Naive thymus-derived CD8-positive, alpha-beta T cell (primary cell): ENCODE results near the gene ZP3. TPM values are rescaled to one million over a fixed set of nuclear protein-coding genes. Genes with fewer than 3 reads are reported as not detected.
"Not testable (repeated sequence)": the region's sequence is repeated elsewhere in the genome, so short reads cannot be mapped to it uniquely, and the experiment has no call there.

Source experiments
- ATAC-seq, 2 donors: fragments of 150-1000 bp; cut with Tn5 transposase in 1 of 2; sonication (Bioruptor Pico), chemical (Tn5 transposase) in 1 of 2; 1 replicate in 1 of 2; 2 replicates in 1 of 2; pipeline ENCODE4 v1.10.0; 2021; ENCODE audit warnings: mild to moderate bottlenecking in 2 of 2, moderate library complexity in 2 of 2
- POLR2A ChIA-PET: fragments of 350-600 bp; sonication (Branson Sonifier 250); formaldehyde crosslinking; loops from one replicate; lab custom pipeline; 2021; ENCODE audit warnings: antibody characterized with exemption; lab: Charles Lee
- DNase-seq, 10 donors: peaks; one replicate each; pipeline versions ENCODE4 v3.0.0 to v3.0.0-alpha.2; 2020 to 2022
- H3K27ac Mint-ChIP-seq, 10 donors: one replicate each; pipeline ENCODE4 v1.8.0; 2020 to 2022; ENCODE audit warnings: mild to moderate bottlenecking in 10 of 10, mixed read lengths in 10 of 10, moderate library complexity in 4 of 10, inconsistent platforms in 1 of 10
- H3K27me3 Mint-ChIP-seq, 5 donors: one replicate each; pipeline ENCODE4 v1.8.0; 2021 to 2022; ENCODE audit warnings: mixed read lengths in 5 of 5
- H3K36me3 Mint-ChIP-seq, 3 donors: one replicate each; pipeline ENCODE4 v1.8.0; 2020 to 2022; ENCODE audit warnings: mixed read lengths in 3 of 3, mild to moderate bottlenecking in 2 of 3, inconsistent platforms in 1 of 3
- H3K4me1 Mint-ChIP-seq, 4 donors: one replicate each; pipeline ENCODE4 v1.8.0; 2021 to 2022; ENCODE audit warnings: mixed read lengths in 4 of 4
- H3K4me3 Mint-ChIP-seq, 10 donors: one replicate each; pipeline ENCODE4 v1.8.0; 2020 to 2022; ENCODE audit warnings: mild to moderate bottlenecking in 10 of 10, mixed read lengths in 10 of 10, moderate library complexity in 6 of 10, inconsistent platforms in 1 of 10
- H3K9me3 Mint-ChIP-seq, 9 donors: one replicate each; pipeline ENCODE4 v1.8.0; 2020 to 2022; ENCODE audit warnings: mixed read lengths in 9 of 9, mild to moderate bottlenecking in 3 of 9, inconsistent platforms in 1 of 9, moderate library complexity in 1 of 9
- polyA plus RNA-seq, 3 donors: library from polyadenylated mRNA; unstranded; fragments of 300-500 nt; fragmentation: Illumina TruSeq; gene quantifications; one replicate each; pipeline ENCODE4 v1.2.3, GENCODE V29; 2021
- total RNA-seq, 8 experiments: library from RNA in 2 of 8; stranded (reverse) in 2 of 8; gene quantifications; one replicate each; pipeline ENCODE4 v1.2.3 and lab custom pipeline; 2021 to 2026

ZP3 gene
- total and polyA plus RNA-seq, 5 experiments from 2014 or later = 2.3 to 12.4 (median 5.7) TPM

GRCh38 chr7:76462271-76462882 lies 37.6 kb downstream of the ZP3 start:
- ATAC-seq, H3K4me3 Mint-ChIP-seq, H3K36me3 Mint-ChIP-seq, DNase-seq, H3K27me3 Mint-ChIP-seq, POLR2A ChIA-PET, H3K27ac Mint-ChIP-seq, H3K9me3 Mint-ChIP-seq: not testable (repeated sequence)
- H3K4me1 Mint-ChIP-seq = peaks cover 4 to 14% (median 7%) of the 10 kb centered on the region in 4 donors

- Mint-ChIP-seq H3K4me1 (peaks cover 7 to 14% (median 11%) of the 10 kb centered on the region in 4 donors), H3K36me3 (peaks cover 0 to 12% (median 0%) of the 10 kb centered on the region in 3 donors)
- ATAC-seq, DNase-seq, H3K9me3 Mint-ChIP-seq, H3K27ac Mint-ChIP-seq, H3K27me3 Mint-ChIP-seq, POLR2A ChIA-PET, H3K4me3 Mint-ChIP-seq: not testable (repeated sequence)
Observed at GRCh38 chr7:76464959-76465358, 40.2 kb downstream of the ZP3 start.

GRCh38 chr7:76465950-76466349 lies 41.2 kb downstream of the ZP3 start:
- Mint-ChIP-seq H3K4me1 (peaks cover 7 to 14% (median 11%) of the 10 kb centered on the region in 4 donors), H3K36me3 (peaks cover 0 to 13% (median 0%) of the 10 kb centered on the region in 3 donors)
- H3K27ac Mint-ChIP-seq, DNase-seq, H3K9me3 Mint-ChIP-seq, POLR2A ChIA-PET, H3K4me3 Mint-ChIP-seq, H3K27me3 Mint-ChIP-seq, ATAC-seq: not testable (repeated sequence)

GRCh38 chr7:76467743-76468404 lies 43.1 kb downstream of the ZP3 start:
- ATAC-seq, H3K4me3 Mint-ChIP-seq, H3K27me3 Mint-ChIP-seq, H3K9me3 Mint-ChIP-seq, DNase-seq, POLR2A ChIA-PET: not testable (repeated sequence)
- peak overlapping the region in 1 of 10 donors; percentile 66 for H3K27ac Mint-ChIP-seq
- peaks cover 0 to 17% (median 0%) of the 10 kb centered on the region in 3 donors for H3K36me3 Mint-ChIP-seq
- H3K4me1 Mint-ChIP-seq = peaks cover 7 to 14% (median 11%) of the 10 kb centered on the region in 4 donors

GRCh38 chr7:76471556-76472221 lies 46.9 kb downstream of the ZP3 start:
- POLR2A ChIA-PET, ATAC-seq, H3K27ac Mint-ChIP-seq, H3K27me3 Mint-ChIP-seq, H3K4me1 Mint-ChIP-seq, DNase-seq, H3K9me3 Mint-ChIP-seq, H3K4me3 Mint-ChIP-seq: not testable (repeated sequence)
- H3K36me3 Mint-ChIP-seq = peaks cover 0 to 18% (median 0%) of the 10 kb centered on the region in 3 donors

GRCh38 chr7:76473097-76473496 lies 48.3 kb downstream of the ZP3 start:
- H3K9me3 Mint-ChIP-seq, H3K4me3 Mint-ChIP-seq, POLR2A ChIA-PET, ATAC-seq, H3K4me1 Mint-ChIP-seq, DNase-seq, H3K27me3 Mint-ChIP-seq, H3K27ac Mint-ChIP-seq: not testable (repeated sequence)
- peaks cover 0 to 12% (median 0%) of the 10 kb centered on the region in 3 donors for H3K36me3 Mint-ChIP-seq

- DNase-seq, H3K4me3 Mint-ChIP-seq, ATAC-seq, H3K9me3 Mint-ChIP-seq, POLR2A ChIA-PET, H3K27me3 Mint-ChIP-seq, H3K27ac Mint-ChIP-seq, H3K4me1 Mint-ChIP-seq: not testable (repeated sequence)
- peaks cover 0 to 15% (median 0%) of the 10 kb centered on the region in 3 donors for H3K36me3 Mint-ChIP-seq
Observed at GRCh38 chr7:76476280-76476679, 51.5 kb downstream of the ZP3 start.

- H3K4me3 Mint-ChIP-seq, H3K9me3 Mint-ChIP-seq, DNase-seq, POLR2A ChIA-PET, H3K27me3 Mint-ChIP-seq, H3K4me1 Mint-ChIP-seq, H3K27ac Mint-ChIP-seq, ATAC-seq: not testable (repeated sequence)
- H3K36me3 Mint-ChIP-seq = peaks cover 0 to 17% (median 0%) of the 10 kb centered on the region in 3 donors
Observed at GRCh38 chr7:76476742-76477474, 52.2 kb downstream of the ZP3 start.

- DNase-seq, H3K4me3 Mint-ChIP-seq, H3K27ac Mint-ChIP-seq, H3K27me3 Mint-ChIP-seq, H3K9me3 Mint-ChIP-seq, ATAC-seq, POLR2A ChIA-PET, H3K4me1 Mint-ChIP-seq: not testable (repeated sequence)
- peaks cover 0 to 25% (median 4%) of the 10 kb centered on the region in 3 donors for H3K36me3 Mint-ChIP-seq
Observed at GRCh38 chr7:76479628-76480027, 54.9 kb downstream of the ZP3 start.

- H3K9me3 Mint-ChIP-seq, H3K27ac Mint-ChIP-seq, ATAC-seq, POLR2A ChIA-PET, H3K27me3 Mint-ChIP-seq, H3K4me1 Mint-ChIP-seq, H3K4me3 Mint-ChIP-seq, DNase-seq: not testable (repeated sequence)
- peaks cover 0 to 25% (median 4%) of the 10 kb centered on the region in 3 donors for H3K36me3 Mint-ChIP-seq
Observed at GRCh38 chr7:76480403-76481253, 55.9 kb downstream of the ZP3 start.

GRCh38 chr7:76482660-76483059 lies 57.9 kb downstream of the ZP3 start:
- H3K27me3 Mint-ChIP-seq, POLR2A ChIA-PET: not testable (repeated sequence)

GRCh38 chr7:76483081-76483480 lies 58.3 kb downstream of the ZP3 start:
- POLR2A ChIA-PET, H3K4me3 Mint-ChIP-seq, H3K4me1 Mint-ChIP-seq, DNase-seq, ATAC-seq, H3K27me3 Mint-ChIP-seq, H3K9me3 Mint-ChIP-seq: not testable (repeated sequence)
- Mint-ChIP-seq H3K36me3 (peaks cover 0 to 25% (median 4%) of the 10 kb centered on the region in 3 donors), H3K27ac (peak overlapping the region in 1 of 10 donors; percentile 35)

More at GRCh38 chr7:76482660-76483059, 57.9 kb downstream of the ZP3 start:
- not testable (repeated sequence) for H3K9me3 Mint-ChIP-seq, H3K4me1 Mint-ChIP-seq, H3K4me3 Mint-ChIP-seq, H3K27ac Mint-ChIP-seq, ATAC-seq, DNase-seq
- H3K36me3 Mint-ChIP-seq = peaks cover 0 to 25% (median 4%) of the 10 kb centered on the region in 3 donors
